OCI-LY1 (cell line): ENCODE results near the gene DCAF7.

Experiments used
- H2AFZ ChIP-seq: fragments of 200-600 bp; sonication (generic), shearing (Covaris generic); 2 replicates; pipeline ENCODE4 v1.6.0; 2014; ENCODE audit warnings: antibody characterized with exemption, mild to moderate bottlenecking, low read length
- H3F3A ChIP-seq: fragments of 200-600 bp; sonication (generic), shearing (Covaris generic); 2 replicates; pipeline ENCODE4 v1.6.0; 2014; ENCODE audit warnings: mild to moderate bottlenecking, antibody characterized with exemption, low read length, moderate library complexity; ENCODE audit not compliant: insufficient read depth
- H3K27ac ChIP-seq: fragments of 200-600 bp; sonication (generic); 2 replicates; pipeline ENCODE4 v1.5.1; 2014; ENCODE audit warnings: low read length, mixed run types, mild to moderate bottlenecking, low read depth; ENCODE audit not compliant: poor library complexity, severe bottlenecking
- H3K27me3 ChIP-seq: fragments of 200-600 bp; sonication (generic); 2 replicates; pipeline ENCODE4 v1.6.0; 2014; ENCODE audit warnings: antibody characterized with exemption, mild to moderate bottlenecking, low read length, moderate library complexity; ENCODE audit not compliant: insufficient read depth
- H3K36me3 ChIP-seq: fragments of 200-600 bp; sonication (generic); 2 replicates; pipeline ENCODE4 v1.6.1; 2014; ENCODE audit warnings: mild to moderate bottlenecking, antibody characterized with exemption, low read length, moderate library complexity, mixed read lengths; ENCODE audit not compliant: insufficient read depth
- H3K4me1 ChIP-seq: fragments of 200-600 bp; sonication (generic); 2 replicates; pipeline ENCODE4 v1.5.1; 2014; ENCODE audit warnings: mild to moderate bottlenecking, low read length, moderate library complexity; ENCODE audit not compliant: insufficient read depth, severe bottlenecking
- H3K4me2 ChIP-seq: fragments of 200-600 bp; sonication (generic), shearing (Covaris generic); 2 replicates; pipeline ENCODE4 v1.6.1; 2014; ENCODE audit warnings: low read length
- H3K4me3 ChIP-seq: fragments of 200-600 bp; sonication (generic); 2 replicates; pipeline ENCODE4 v1.5.1; 2014; ENCODE audit warnings: low read length, low read depth, mild to moderate bottlenecking, mixed read lengths; ENCODE audit not compliant: poor library complexity, severe bottlenecking
- H3K79me2 ChIP-seq: fragments of 200-600 bp; shearing (Covaris generic); 2 replicates; pipeline ENCODE4 v1.6.1; 2016; ENCODE audit warnings: mixed run types, low read length, mixed read lengths; ENCODE audit not compliant: insufficient read depth
- H3K9ac ChIP-seq: fragments of 200-600 bp; sonication (generic), shearing (Covaris generic); 2 replicates; pipeline ENCODE4 v1.6.1; 2014; ENCODE audit warnings: mild to moderate bottlenecking, low read length, mixed read lengths
- H3K9me2 ChIP-seq: fragments of 200-600 bp; sonication (generic), shearing (Covaris generic); 2 replicates; pipeline ENCODE4 v1.6.1; 2014; ENCODE audit warnings: low read depth, mild to moderate bottlenecking, low read length, mixed read lengths
- H3K9me3 ChIP-seq: fragments of 200-600 bp; shearing (Covaris generic); 2 replicates; pipeline ENCODE4 v1.6.1; 2014; ENCODE audit warnings: low read length, mixed read lengths
- H4K20me1 ChIP-seq: fragments of 200-600 bp; sonication (generic), shearing (Covaris generic); 2 replicates; pipeline ENCODE4 v1.6.0; 2016; ENCODE audit warnings: mild to moderate bottlenecking, low read length; ENCODE audit not compliant: insufficient read depth
- EZH2 ChIP-seq: fragments of 200-600 bp; sonication (generic), shearing (Covaris generic); IDR thresholded peaks from 2 replicates; pipeline ENCODE4 v1.8.0; 2017; ENCODE audit warnings: borderline replicate concordance, mixed run types, mild to moderate bottlenecking, antibody characterized with exemption, low read length, moderate library complexity, mixed read lengths
- TF ChIP-seq, protein P1 (sequence below): fragments of 200-600 bp; sonication (generic), shearing (Covaris generic); IDR thresholded peaks from 2 replicates; pipeline ENCODE4 v1.5.1; 2017; ENCODE audit warnings: mild to moderate bottlenecking, antibody characterized with exemption, low read length, moderate library complexity, mixed read lengths

The DCAF7 gene

DNA sequence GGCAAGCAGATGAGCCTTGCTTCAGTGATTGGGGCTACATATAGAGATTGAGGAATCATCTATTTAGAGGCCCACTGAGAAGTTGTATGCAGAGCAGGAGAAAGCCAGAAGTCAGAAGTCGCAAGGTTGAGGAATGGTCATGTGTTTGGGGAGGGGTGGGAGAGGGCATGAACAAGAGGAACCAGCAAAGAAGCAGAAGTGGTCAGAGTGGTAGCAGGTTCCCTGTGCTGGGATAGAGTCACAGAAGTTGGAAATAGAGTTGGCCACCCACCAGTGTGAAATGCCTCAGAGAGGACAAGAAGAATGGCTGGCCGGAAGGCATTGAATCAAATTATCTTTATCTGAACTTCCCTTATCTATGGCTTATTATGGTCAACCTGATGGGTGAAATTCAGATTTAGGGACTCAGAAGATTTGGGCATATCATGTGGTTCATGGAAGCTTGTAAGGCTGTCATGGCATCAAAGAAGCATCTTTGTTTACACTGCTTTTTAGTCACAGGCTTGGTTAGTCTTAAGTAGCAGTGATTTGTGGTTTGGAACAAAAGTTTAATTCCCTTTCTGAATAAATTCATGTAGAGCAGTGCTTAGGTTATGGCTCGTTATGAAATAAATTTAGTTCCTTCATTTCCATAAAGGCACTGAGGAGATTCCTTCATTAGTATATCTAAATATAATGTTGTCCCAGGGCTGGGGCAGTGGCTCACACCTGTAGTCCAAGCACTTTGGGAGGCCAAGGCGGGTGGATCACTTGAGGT lies 91.6 kb downstream of the DCAF7 start:
- Histone ChIP-seq H4K20me1 (no peaks in the 10 kb centered on the region), H3K9me2 (no peaks in the 10 kb centered on the region), H3K4me2 (no peak overlapping the region), H3K4me3 (no peak overlapping the region), H3F3A (no peaks in the 10 kb centered on the region), H3K79me2 (no peaks in the 10 kb centered on the region), H3K27ac (no peak overlapping the region), H3K27me3 (no peaks in the 10 kb centered on the region), H3K4me1 (peaks cover 11% of the 10 kb centered on the region), H3K36me3 (peaks cover under 1% of the 10 kb centered on the region; the same call in 1 of the 2 replicates), H3K9me3 (no peaks in the 10 kb centered on the region), H3K9ac (no peak overlapping the region), H2AFZ (no peak overlapping the region)
- TF ChIP-seq, protein P1, sequence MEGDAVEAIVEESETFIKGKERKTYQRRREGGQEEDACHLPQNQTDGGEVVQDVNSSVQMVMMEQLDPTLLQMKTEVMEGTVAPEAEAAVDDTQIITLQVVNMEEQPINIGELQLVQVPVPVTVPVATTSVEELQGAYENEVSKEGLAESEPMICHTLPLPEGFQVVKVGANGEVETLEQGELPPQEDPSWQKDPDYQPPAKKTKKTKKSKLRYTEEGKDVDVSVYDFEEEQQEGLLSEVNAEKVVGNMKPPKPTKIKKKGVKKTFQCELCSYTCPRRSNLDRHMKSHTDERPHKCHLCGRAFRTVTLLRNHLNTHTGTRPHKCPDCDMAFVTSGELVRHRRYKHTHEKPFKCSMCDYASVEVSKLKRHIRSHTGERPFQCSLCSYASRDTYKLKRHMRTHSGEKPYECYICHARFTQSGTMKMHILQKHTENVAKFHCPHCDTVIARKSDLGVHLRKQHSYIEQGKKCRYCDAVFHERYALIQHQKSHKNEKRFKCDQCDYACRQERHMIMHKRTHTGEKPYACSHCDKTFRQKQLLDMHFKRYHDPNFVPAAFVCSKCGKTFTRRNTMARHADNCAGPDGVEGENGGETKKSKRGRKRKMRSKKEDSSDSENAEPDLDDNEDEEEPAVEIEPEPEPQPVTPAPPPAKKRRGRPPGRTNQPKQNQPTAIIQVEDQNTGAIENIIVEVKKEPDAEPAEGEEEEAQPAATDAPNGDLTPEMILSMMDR: no peak
- no peak for TF ChIP-seq EZH2
